ENCODE data around the gene PHACTR2.
"Not testable (repeated sequence)": the region's sequence is repeated elsewhere in the genome, so short reads cannot be mapped to it uniquely, and the experiment has no call there.

PHACTR2 gene

GRCh38 chr6:143786371-143786770 lies 108.6 kb downstream of the PHACTR2 start:
- H3K79me1 ChIP-seq (ENCODE audit: low read length); H3K79me2 ChIP-seq (ENCODE audit: control insufficient read depth, insufficient read depth, low read length, poor library complexity); H4K8ac ChIP-seq (ENCODE audit: low read depth, low read length); H3K4ac ChIP-seq (ENCODE audit: low read depth, low read length); H3K27ac ChIP-seq (ENCODE audit: low read depth, low read length); H3K9ac ChIP-seq (ENCODE audit: low read length); H3K27me3 ChIP-seq (ENCODE audit: insufficient read depth, low read length); H3K14ac ChIP-seq (ENCODE audit: low read length); H2AK5ac ChIP-seq (ENCODE audit: low read length); H2BK5ac ChIP-seq (ENCODE audit: low read depth, low read length, poor library complexity); H3K23ac ChIP-seq (ENCODE audit: low read length); H3K18ac ChIP-seq (ENCODE audit: low read length); DNase-seq; H2BK12ac ChIP-seq (ENCODE audit: low read length); H3K9me3 ChIP-seq (ENCODE audit: insufficient read depth, low read depth, low read length); H4K12ac ChIP-seq (ENCODE audit: low read depth, low read length); H2AFZ ChIP-seq (ENCODE audit: insufficient read depth, low read length, poor library complexity); H2BK120ac ChIP-seq (ENCODE audit: insufficient read depth, low read length, poor library complexity); H3K4me1 ChIP-seq (ENCODE audit: control insufficient read depth in 1 of 2, insufficient read depth in 2 of 2, low read length in 2 of 2); H4K91ac ChIP-seq (ENCODE audit: low read depth, low read length); H3K4me2 ChIP-seq (ENCODE audit: low read length); H3K4me3 ChIP-seq (ENCODE audit: low read depth, low read length): not testable (repeated sequence)
- H3K36me3 ChIP-seq (ENCODE audit: control insufficient read depth in 1 of 2, insufficient read depth in 2 of 2, low read length in 2 of 2): peaks cover 18 to 28% of the 10 kb centered on the region in 2 experiments

- no peak overlapping the region for H3K4me2 ChIP-seq (ENCODE audit: low read length)
- no peak overlapping the region for H2BK12ac ChIP-seq (ENCODE audit: low read length)
- DNase-seq: no peak
- no peak overlapping the region for H2BK120ac ChIP-seq (ENCODE audit: insufficient read depth, low read length, poor library complexity)
- no peaks in the 10 kb centered on the region for H3K79me2 ChIP-seq (ENCODE audit: control insufficient read depth, insufficient read depth, low read length, poor library complexity)
- no peak overlapping the region for H4K8ac ChIP-seq (ENCODE audit: low read depth, low read length)
- peaks cover 9 to 15% of the 10 kb centered on the region in 2 experiments for H3K36me3 ChIP-seq (ENCODE audit: control insufficient read depth in 1 of 2, insufficient read depth in 2 of 2, low read length in 2 of 2)
- H3K4ac ChIP-seq (ENCODE audit: low read depth, low read length): no peak overlapping the region
- H3K9ac ChIP-seq (ENCODE audit: low read length): no peak overlapping the region
- H3K27me3 ChIP-seq (ENCODE audit: insufficient read depth, low read length): no peaks in the 10 kb centered on the region
- H3K18ac ChIP-seq (ENCODE audit: low read length): no peak overlapping the region
- no peak overlapping the region for H2AFZ ChIP-seq (ENCODE audit: insufficient read depth, low read length, poor library complexity)
- no peak overlapping the region for H3K4me3 ChIP-seq (ENCODE audit: low read depth, low read length)
- no peak overlapping the region for H2AK5ac ChIP-seq (ENCODE audit: low read length)
- H3K27ac ChIP-seq (ENCODE audit: low read depth, low read length): no peak overlapping the region
- no peak overlapping the region for H2BK5ac ChIP-seq (ENCODE audit: low read depth, low read length, poor library complexity)
- WGBS (ENCODE audit: extremely low coverage, insufficient coverage, insufficient read length): no CpG with 5 or more reads among the region's 3 CpGs
- H3K9me3 ChIP-seq (ENCODE audit: insufficient read depth, low read depth, low read length): no peaks in the 10 kb centered on the region
- no peaks in the 10 kb centered on the region for H3K4me1 ChIP-seq (ENCODE audit: control insufficient read depth in 1 of 2, insufficient read depth in 2 of 2, low read length in 2 of 2)
- H3K14ac ChIP-seq (ENCODE audit: low read length): no peak overlapping the region
- no peak overlapping the region for H4K12ac ChIP-seq (ENCODE audit: low read depth, low read length)
- no peaks in the 10 kb centered on the region for H3K79me1 ChIP-seq (ENCODE audit: low read length)
- no peak overlapping the region for H4K91ac ChIP-seq (ENCODE audit: low read depth, low read length)
- H3K23ac ChIP-seq (ENCODE audit: low read length): no peak overlapping the region
These were observed 114.9 kb downstream of the PHACTR2 start for GRCh38 chr6:143792402-143793279.

- no peak overlapping the region for H3K23ac ChIP-seq (ENCODE audit: low read length)
- no peak overlapping the region for H3K18ac ChIP-seq (ENCODE audit: low read length)
- H3K4ac ChIP-seq (ENCODE audit: low read depth, low read length): no peak overlapping the region
- no peak overlapping the region for H3K14ac ChIP-seq (ENCODE audit: low read length)
- peaks cover 9 to 15% of the 10 kb centered on the region in 2 experiments for H3K36me3 ChIP-seq (ENCODE audit: control insufficient read depth in 1 of 2, insufficient read depth in 2 of 2, low read length in 2 of 2)
- no peak overlapping the region for H4K91ac ChIP-seq (ENCODE audit: low read depth, low read length)
- no peak overlapping the region for H3K4me2 ChIP-seq (ENCODE audit: low read length)
- no peak overlapping the region for H3K27ac ChIP-seq (ENCODE audit: low read depth, low read length)
- H3K27me3 ChIP-seq (ENCODE audit: insufficient read depth, low read length): no peaks in the 10 kb centered on the region
- DNase-seq: no peak
- no peaks in the 10 kb centered on the region for H3K9me3 ChIP-seq (ENCODE audit: insufficient read depth, low read depth, low read length)
- H2BK12ac ChIP-seq (ENCODE audit: low read length): no peak overlapping the region
- no peak overlapping the region for H2BK120ac ChIP-seq (ENCODE audit: insufficient read depth, low read length, poor library complexity)
- H3K79me2 ChIP-seq (ENCODE audit: control insufficient read depth, insufficient read depth, low read length, poor library complexity): no peaks in the 10 kb centered on the region
- H2AFZ ChIP-seq (ENCODE audit: insufficient read depth, low read length, poor library complexity): no peak overlapping the region
- no peak overlapping the region for H4K12ac ChIP-seq (ENCODE audit: low read depth, low read length)
- no peak overlapping the region for H2AK5ac ChIP-seq (ENCODE audit: low read length)
- H3K9ac ChIP-seq (ENCODE audit: low read length): no peak overlapping the region
- H3K4me1 ChIP-seq (ENCODE audit: control insufficient read depth in 1 of 2, insufficient read depth in 2 of 2, low read length in 2 of 2): no peaks in the 10 kb centered on the region
- no peak overlapping the region for H4K8ac ChIP-seq (ENCODE audit: low read depth, low read length)
- H3K79me1 ChIP-seq (ENCODE audit: low read length): no peaks in the 10 kb centered on the region
- H2BK5ac ChIP-seq (ENCODE audit: low read depth, low read length, poor library complexity): no peak overlapping the region
- H3K4me3 ChIP-seq (ENCODE audit: low read depth, low read length): no peak overlapping the region
These were observed 115.5 kb downstream of the PHACTR2 start for GRCh38 chr6:143793280-143793619.

- not testable (repeated sequence) for H2BK120ac ChIP-seq (ENCODE audit: insufficient read depth, low read length, poor library complexity); H3K27ac ChIP-seq (ENCODE audit: low read depth, low read length); H3K14ac ChIP-seq (ENCODE audit: low read length); H2BK5ac ChIP-seq (ENCODE audit: low read depth, low read length, poor library complexity); H3K79me1 ChIP-seq (ENCODE audit: low read length); H3K18ac ChIP-seq (ENCODE audit: low read length); H3K9me3 ChIP-seq (ENCODE audit: insufficient read depth, low read depth, low read length); DNase-seq; H2BK12ac ChIP-seq (ENCODE audit: low read length); H3K4me1 ChIP-seq (ENCODE audit: control insufficient read depth in 1 of 2, insufficient read depth in 2 of 2, low read length in 2 of 2); H3K4me3 ChIP-seq (ENCODE audit: low read depth, low read length); H3K36me3 ChIP-seq (ENCODE audit: control insufficient read depth in 1 of 2, insufficient read depth in 2 of 2, low read length in 2 of 2); H3K27me3 ChIP-seq (ENCODE audit: insufficient read depth, low read length); H2AFZ ChIP-seq (ENCODE audit: insufficient read depth, low read length, poor library complexity); H2AK5ac ChIP-seq (ENCODE audit: low read length); H3K23ac ChIP-seq (ENCODE audit: low read length); H3K4me2 ChIP-seq (ENCODE audit: low read length); H4K91ac ChIP-seq (ENCODE audit: low read depth, low read length); H4K12ac ChIP-seq (ENCODE audit: low read depth, low read length); H3K79me2 ChIP-seq (ENCODE audit: control insufficient read depth, insufficient read depth, low read length, poor library complexity); H4K8ac ChIP-seq (ENCODE audit: low read depth, low read length); H3K4ac ChIP-seq (ENCODE audit: low read depth, low read length); H3K9ac ChIP-seq (ENCODE audit: low read length)
- WGBS (ENCODE audit: extremely low coverage, insufficient coverage, insufficient read length): no CpG with 5 or more reads among the region's 2 CpGs
These were observed 118.8 kb downstream of the PHACTR2 start for GRCh38 chr6:143796551-143796950.

All from trophoblast cell (in vitro differentiated cells and primary cell).